ENCODE results near the gene CSF2. TPM values are rescaled to one million over a fixed set of nuclear protein-coding genes. Genes with fewer than 3 reads are reported as not detected.

CSF2 gene
- total RNA-seq, 2 experiments from 2014 or later: not detected

DNA sequence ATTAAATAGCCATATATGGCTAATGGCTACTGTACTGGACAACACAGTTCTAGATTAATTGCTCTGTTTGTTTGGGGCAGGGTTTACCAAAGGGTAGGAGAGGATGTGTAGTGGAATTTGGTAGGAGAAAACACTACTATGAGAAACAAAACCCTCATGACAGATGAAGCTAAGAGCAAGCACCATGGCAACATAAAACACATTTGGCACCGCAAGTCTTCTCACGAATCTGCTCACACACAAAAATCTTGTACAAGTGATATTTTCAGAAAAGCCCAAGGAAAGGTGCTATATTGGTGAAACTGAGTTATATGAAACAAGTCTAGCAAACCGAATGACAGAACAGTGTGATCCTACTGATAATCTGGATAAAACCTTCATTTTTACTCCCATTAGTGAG lies 38.5 kb downstream of the CSF2 start:
- H3K79me2 ChIP-seq (ENCODE audit: insufficient read depth, low read depth, low read length): no peaks in the 10 kb centered on the region
- H4K20me1 ChIP-seq (ENCODE audit: insufficient read depth, low read length): no peaks in the 10 kb centered on the region
- no peak overlapping the region for H3K4me3 ChIP-seq (ENCODE audit: low read depth, low read length, poor library complexity, severe bottlenecking)
- ChIA-PET CTCF (ENCODE audit: unreplicated experiment) (no interaction called here), POLR2A (interaction anchor here (0.5 to 0.7 kb wide), 3 partner anchors 125 to 992 kb away, joined by 3 to 4 read pairs (median 3); no protein-coding TSS in a partner anchor)
- no peak overlapping the region for H3K4me2 ChIP-seq (ENCODE audit: low read length)
- no peak for DNase-seq (ENCODE audit: low spot score)
- no peaks in the 10 kb centered on the region for H3K36me3 ChIP-seq (ENCODE audit: insufficient read depth, low read length)
- H3K4me1 ChIP-seq (ENCODE audit: insufficient read depth, low read length, poor library complexity, severe bottlenecking): peaks cover 7% of the 10 kb centered on the region
- BruUV-seq (replicated peaks): no TSS peak
- intact Hi-C loops (cut with micrococcal nuclease; ENCODE audit: unreplicated experiment): no loop called here
- TF ChIP-seq EZH2phosphoT487 (IDR thresholded peaks at IDR 0.05; ENCODE audit: borderline replicate concordance, low read depth, low read length): no peak
- TF ChIP-seq, protein P1, sequence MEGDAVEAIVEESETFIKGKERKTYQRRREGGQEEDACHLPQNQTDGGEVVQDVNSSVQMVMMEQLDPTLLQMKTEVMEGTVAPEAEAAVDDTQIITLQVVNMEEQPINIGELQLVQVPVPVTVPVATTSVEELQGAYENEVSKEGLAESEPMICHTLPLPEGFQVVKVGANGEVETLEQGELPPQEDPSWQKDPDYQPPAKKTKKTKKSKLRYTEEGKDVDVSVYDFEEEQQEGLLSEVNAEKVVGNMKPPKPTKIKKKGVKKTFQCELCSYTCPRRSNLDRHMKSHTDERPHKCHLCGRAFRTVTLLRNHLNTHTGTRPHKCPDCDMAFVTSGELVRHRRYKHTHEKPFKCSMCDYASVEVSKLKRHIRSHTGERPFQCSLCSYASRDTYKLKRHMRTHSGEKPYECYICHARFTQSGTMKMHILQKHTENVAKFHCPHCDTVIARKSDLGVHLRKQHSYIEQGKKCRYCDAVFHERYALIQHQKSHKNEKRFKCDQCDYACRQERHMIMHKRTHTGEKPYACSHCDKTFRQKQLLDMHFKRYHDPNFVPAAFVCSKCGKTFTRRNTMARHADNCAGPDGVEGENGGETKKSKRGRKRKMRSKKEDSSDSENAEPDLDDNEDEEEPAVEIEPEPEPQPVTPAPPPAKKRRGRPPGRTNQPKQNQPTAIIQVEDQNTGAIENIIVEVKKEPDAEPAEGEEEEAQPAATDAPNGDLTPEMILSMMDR (conservative IDR thresholded peaks at IDR 0.05; ENCODE audit: low read length): no peak
- H3K9me2 ChIP-seq (ENCODE audit: insufficient read depth, low read length): no peaks in the 10 kb centered on the region
- H3K9me3 ChIP-seq (ENCODE audit: low read length): no peaks in the 10 kb centered on the region
- no peak overlapping the region for H2AFZ ChIP-seq (ENCODE audit: low read length)
- no peak overlapping the region for H3K27ac ChIP-seq (ENCODE audit: low read depth, low read length, poor library complexity, severe bottlenecking)

DNA sequence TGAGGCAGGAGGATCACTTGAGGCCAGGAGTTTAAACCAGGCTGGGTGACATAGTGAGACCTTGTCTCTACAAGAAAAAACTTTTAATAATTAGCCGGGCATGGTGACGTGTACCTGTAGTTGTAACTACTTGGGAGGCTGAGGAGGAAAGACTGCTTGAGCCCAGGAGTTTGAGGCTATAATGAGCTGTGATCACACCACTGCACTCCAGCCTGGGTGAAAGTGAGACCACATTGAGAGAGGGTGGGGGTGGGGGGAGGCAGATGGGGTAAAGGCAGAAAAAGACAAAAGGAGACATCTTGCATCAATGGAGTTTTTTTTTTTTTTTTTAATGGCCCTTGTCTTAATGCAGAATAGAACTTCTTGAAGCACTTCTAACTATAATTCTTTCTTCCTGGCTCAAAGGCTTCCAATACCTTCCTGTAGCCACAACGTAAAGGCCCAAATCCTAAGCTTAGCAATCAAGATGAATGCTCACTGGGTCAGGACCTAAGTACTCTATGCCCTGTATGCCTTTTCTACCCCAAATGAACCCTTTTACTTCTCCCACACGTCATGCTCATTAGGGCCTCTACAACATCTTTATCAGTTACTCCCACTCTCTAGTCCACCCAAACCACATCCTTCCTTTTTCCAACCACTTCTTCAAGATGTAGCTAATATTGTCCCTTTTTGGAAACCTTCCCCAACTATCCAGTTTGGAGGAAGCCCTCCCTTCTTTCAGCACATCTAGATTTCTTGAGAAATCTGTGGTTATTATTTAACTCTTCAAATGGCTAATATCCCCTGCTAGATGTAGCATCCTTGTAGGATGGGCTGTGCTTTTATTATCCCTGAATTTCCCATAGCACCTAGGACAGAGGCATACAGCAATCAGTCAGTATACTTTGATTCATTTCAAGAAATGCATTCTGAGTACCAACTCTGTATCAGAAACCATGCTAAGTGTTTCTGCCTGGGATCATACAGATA lies 40.8 kb downstream of the CSF2 start:
- intact Hi-C loops (cut with micrococcal nuclease; ENCODE audit: unreplicated experiment): loop anchor here (5.0 kb wide), 1 partner anchor 53 kb away; no protein-coding TSS in a partner anchor
- BruUV-seq (replicated peaks): no TSS peak
- no peaks in the 10 kb centered on the region for H3K9me2 ChIP-seq (ENCODE audit: insufficient read depth, low read length)
- no peak overlapping the region for H3K4me3 ChIP-seq (ENCODE audit: low read depth, low read length, poor library complexity, severe bottlenecking)
- no peaks in the 10 kb centered on the region for H4K20me1 ChIP-seq (ENCODE audit: insufficient read depth, low read length)
- no peaks in the 10 kb centered on the region for H3K9me3 ChIP-seq (ENCODE audit: low read length)
- H3K36me3 ChIP-seq (ENCODE audit: insufficient read depth, low read length): no peaks in the 10 kb centered on the region
- H2AFZ ChIP-seq (ENCODE audit: low read length): no peak overlapping the region
- no peak for TF ChIP-seq EZH2phosphoT487 (IDR thresholded peaks at IDR 0.05; ENCODE audit: borderline replicate concordance, low read depth, low read length)
- TF ChIP-seq, protein P1 (conservative IDR thresholded peaks at IDR 0.05; ENCODE audit: low read length): no peak
- H3K27ac ChIP-seq (ENCODE audit: low read depth, low read length, poor library complexity, severe bottlenecking): no peak overlapping the region
- H3K4me2 ChIP-seq (ENCODE audit: low read length): no peak overlapping the region
- peaks cover 5% of the 10 kb centered on the region for H3K4me1 ChIP-seq (ENCODE audit: insufficient read depth, low read length, poor library complexity, severe bottlenecking)
- ChIA-PET POLR2A (interaction anchor here (0.7 to 0.9 kb wide), 3 partner anchors 11 to 1824 kb away, joined by 4 to 7 read pairs (median 6); no protein-coding TSS in a partner anchor), CTCF (ENCODE audit: unreplicated experiment) (no interaction called here)
- DNase-seq (ENCODE audit: low spot score): no peak
- H3K79me2 ChIP-seq (ENCODE audit: insufficient read depth, low read depth, low read length): no peaks in the 10 kb centered on the region

Measured in OCI-LY7 (cell line).